ENCODE results near the gene DNMBP. TPM values are rescaled to one million over a fixed set of nuclear protein-coding genes. Genes with fewer than 3 reads are reported as not detected.

The DNMBP gene
- total RNA-seq, 3 donors from 2014 or later, result 37.1 to 60.0 (median 48.3) TPM

GRCh38 chr10:99855479-99856071, 154.2 kb downstream of the DNMBP start:
- H3K4me1 ChIP-seq (ENCODE audit: low read depth), result no peaks in the 10 kb centered on the region
- no peaks in the 10 kb centered on the region for H3K36me3 ChIP-seq (ENCODE audit: low read depth)
- DNase-seq, result no peak
- ATAC-seq, result no peak
- intact Hi-C loops (cut with DNase I, micrococcal nuclease), result no loop called here
- H3K4me3 ChIP-seq, result no peak overlapping the region
- H3K9me3 ChIP-seq, result no peaks in the 10 kb centered on the region
- no peak for TF ChIP-seq CTCF (IDR thresholded peaks at IDR 0.05)

DNA sequence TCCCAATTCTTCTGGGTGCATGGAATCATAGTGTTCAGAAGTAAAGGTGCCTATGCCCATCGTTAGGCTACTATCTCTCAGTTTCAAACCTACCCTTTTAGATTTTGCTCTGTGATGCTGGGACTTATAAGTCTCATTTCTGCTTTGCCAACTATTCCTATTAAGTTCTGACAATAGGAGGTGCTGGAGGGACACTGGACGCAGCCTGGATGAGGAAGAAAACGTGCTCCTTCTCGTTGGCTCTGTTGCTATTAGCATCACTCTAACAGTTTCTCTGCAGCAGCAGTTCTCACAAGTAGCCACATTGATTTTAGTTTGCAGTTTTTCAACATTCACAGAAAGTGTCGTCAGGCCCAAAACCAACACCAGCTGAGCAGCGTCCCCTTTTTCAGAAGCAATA, 154.9 kb downstream of the DNMBP start:
- no peak for TF ChIP-seq CTCF (IDR thresholded peaks at IDR 0.05)
- ATAC-seq, result peak; percentile 29
- H3K9me3 ChIP-seq, result no peaks in the 10 kb centered on the region
- H3K4me1 ChIP-seq (ENCODE audit: low read depth), result no peaks in the 10 kb centered on the region
- intact Hi-C loops (cut with DNase I, micrococcal nuclease), result no loop called here
- no peaks in the 10 kb centered on the region for H3K36me3 ChIP-seq (ENCODE audit: low read depth)
- H3K4me3 ChIP-seq, result no peak overlapping the region
- peak in 1 of 3 donors; percentile 14 for DNase-seq

GRCh38 chr10:99853655-99854054, 156.1 kb downstream of the DNMBP start:
- no peak for TF ChIP-seq CTCF (IDR thresholded peaks at IDR 0.05)
- intact Hi-C loops (cut with DNase I, micrococcal nuclease), result no loop called here
- Histone ChIP-seq H3K4me1 (ENCODE audit: low read depth) (no peaks in the 10 kb centered on the region), H3K9me3 (no peaks in the 10 kb centered on the region), H3K4me3 (no peak overlapping the region), H3K36me3 (ENCODE audit: low read depth) (no peaks in the 10 kb centered on the region)
- ATAC-seq (no peak), DNase-seq (no peak)

DNA sequence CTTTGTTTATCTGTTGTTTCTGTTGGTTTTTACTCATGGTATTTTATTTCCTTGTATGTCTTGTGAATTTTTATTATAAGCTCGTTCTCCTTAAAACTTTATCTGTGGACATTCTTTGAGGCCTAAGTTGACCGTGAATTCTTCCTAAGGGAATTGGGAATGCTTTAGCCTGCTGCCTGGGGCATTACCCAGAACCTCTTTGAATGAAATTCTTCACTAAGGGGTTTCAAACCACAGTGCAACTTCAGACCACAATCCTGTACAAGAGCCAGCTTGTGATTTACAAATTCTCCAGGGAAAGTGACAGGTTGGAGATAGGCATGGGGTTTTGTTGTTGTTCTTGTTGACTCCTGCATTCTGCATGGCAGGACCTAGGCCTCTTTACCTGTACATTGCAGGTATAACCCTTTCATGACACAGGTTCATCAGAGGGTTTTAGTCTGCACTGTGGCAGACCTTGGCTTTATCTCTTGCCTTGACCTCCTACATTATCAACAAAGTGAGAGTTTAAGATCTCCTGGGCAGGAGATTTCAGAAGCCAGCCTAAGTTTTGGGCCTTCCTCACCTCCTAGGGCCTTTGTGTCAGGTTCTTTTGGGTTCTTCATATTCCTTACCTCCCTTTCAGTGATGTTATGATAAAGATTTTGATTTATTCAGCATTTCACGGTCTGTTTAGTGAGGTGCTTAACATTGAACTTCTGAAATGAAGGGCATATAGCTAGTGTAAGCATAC, 157.1 kb downstream of the DNMBP start:
- Histone ChIP-seq H3K4me1 (ENCODE audit: low read depth) (no peaks in the 10 kb centered on the region), H3K4me3 (no peak overlapping the region), H3K36me3 (ENCODE audit: low read depth) (no peaks in the 10 kb centered on the region), H3K9me3 (no peaks in the 10 kb centered on the region)
- intact Hi-C loops (cut with DNase I, micrococcal nuclease), result no loop called here
- no peak for DNase-seq
- TF ChIP-seq CTCF (IDR thresholded peaks at IDR 0.05), result no peak
- no peak for ATAC-seq

DNA sequence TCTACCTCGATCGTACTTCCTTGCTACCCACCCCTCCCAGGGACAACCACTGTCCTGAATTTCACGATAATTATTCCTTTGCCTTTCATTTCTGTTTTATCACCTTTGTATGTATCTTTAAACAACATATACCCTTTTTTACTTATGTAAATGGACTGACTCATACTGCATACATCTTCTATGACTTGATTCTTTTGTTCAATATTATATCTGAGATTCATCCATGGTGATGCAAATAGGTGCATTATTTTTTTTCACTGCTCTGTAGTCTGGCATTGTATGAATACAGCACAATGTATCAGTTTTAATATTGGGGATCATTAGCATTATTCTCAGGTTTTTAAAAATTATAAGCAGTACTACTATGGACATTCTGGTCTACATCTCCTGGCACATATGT, 157.9 kb downstream of the DNMBP start:
- H3K36me3 ChIP-seq (ENCODE audit: low read depth), result no peaks in the 10 kb centered on the region

More for the DNA sequence above, 157.9 kb downstream of the DNMBP start:
- DNase-seq, result no peak
- intact Hi-C loops (cut with DNase I, micrococcal nuclease), result no loop called here
- ATAC-seq, result no peak
- H3K4me3 ChIP-seq, result no peak overlapping the region
- no peak for TF ChIP-seq CTCF (IDR thresholded peaks at IDR 0.05)
- no peaks in the 10 kb centered on the region for H3K4me1 ChIP-seq (ENCODE audit: low read depth)
- H3K9me3 ChIP-seq, result no peaks in the 10 kb centered on the region
